NCI-H2029 (cell line): Measurements from ENCODE around the gene LUC7L2.
"Not testable (repeated sequence)": the region's sequence is repeated elsewhere in the genome, so short reads cannot be mapped to it uniquely, and the experiment has no call there.

Experiments
- DNase-seq: peaks from one replicate; lab custom pipeline; 2025; lab: John Stamatoyannopoulos, UW

LUC7L2 gene

DNA sequence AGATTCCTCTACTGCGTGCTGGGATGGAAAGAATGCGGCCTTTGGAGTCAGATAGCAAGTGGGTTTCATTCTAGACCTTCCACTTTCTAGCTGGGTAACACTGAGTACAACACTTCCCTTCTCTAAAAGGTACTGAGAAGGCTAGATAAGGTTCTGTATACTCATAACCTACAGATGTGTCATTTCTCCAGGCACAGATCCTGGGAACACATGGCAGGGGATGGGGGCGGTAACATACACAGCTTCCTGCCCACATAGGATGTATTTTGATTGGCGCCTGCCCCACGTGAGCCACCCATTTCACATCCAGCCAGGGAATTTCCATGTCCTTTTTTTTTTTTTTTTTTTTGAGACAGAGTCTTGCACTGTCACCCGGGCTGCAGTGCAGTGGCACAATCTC, 91.9 kb downstream of the LUC7L2 start:
- no peak for DNase-seq

DNA sequence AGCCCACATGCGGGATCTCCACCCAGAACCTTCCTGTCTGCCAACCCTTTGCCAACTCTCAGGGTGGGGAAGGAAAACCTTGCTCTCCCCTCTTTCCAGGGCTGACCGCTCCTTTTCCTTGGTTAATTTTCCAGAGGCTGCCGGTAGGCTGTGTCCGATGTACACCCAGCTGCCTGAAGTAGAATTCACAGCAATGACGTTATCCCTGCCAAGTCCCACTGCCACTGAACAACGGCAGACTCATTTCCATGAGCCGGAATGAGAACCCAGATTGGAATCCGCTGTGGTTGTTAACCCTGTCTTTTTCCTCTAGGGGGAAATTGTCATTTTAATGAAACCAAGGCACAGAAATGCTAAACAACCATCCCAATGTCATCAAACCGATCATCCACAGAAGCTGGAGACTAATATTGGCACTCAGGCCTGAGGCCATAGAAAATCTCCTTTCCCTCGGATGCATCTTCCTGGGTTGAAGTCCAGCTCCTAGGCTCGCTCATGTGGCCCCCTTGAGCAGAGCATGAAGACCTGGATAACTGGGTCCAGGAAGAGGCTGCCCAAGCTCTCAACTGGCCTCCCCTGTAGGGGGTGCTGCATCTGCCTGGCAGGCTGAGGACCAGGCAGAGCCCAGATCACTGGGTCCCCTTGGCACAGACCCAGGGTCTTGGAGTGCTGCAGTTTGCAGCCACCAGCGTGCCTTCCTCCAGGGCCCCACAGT, 93.4 kb downstream of the LUC7L2 start:
- DNase-seq = no peak

DNA sequence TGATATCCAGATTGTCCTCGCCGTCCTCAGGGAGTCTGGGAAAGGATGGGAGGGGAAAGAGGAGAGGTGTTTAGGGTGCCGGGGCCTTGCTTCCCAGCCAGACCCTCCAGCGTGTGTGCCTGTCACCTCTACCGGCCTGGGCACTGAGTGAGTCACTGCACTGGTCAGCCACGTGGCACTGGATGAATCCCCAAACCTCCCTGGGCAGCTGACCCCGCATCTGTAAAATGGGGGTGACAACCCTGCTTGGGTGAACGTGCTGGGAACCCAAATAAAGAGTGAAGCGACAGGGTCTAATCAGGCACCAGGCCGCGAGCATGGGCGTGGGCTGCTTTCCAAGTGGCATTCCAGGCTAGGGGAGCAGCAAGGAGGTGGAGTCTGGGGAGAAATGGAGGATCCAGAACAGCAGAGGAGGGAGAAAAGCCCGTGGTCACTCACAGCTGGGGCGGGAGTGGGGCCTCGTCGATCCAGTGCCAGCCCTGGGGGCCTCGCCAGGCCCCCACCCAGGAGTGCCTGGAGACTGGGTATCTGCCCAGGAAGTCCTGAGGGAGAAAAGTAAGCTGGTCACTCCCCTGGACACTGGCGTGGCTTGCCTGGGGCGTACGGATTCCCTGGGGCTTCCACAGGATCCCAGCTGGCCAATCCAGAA, 94.1 kb downstream of the LUC7L2 start:
- DNase-seq = no peak

DNA sequence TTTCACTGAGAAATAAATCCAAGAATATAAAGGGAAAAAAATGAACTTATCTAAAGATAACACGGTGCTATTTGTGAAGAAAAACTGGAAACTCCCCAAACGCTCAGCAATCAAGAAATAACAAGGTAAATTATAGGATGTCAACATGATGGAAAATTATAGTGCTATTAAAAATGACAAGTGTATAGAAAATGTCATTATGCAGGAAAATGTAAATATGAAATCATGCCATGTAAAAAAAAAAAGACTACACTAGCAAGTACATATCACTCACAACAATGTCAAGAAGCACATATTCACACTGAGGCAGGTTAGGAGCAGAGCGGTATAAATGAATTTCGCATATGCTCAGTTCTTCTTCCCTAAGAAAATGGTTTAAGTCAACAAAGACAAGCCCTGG, 96.1 kb downstream of the LUC7L2 start:
- no peak for DNase-seq

DNA sequence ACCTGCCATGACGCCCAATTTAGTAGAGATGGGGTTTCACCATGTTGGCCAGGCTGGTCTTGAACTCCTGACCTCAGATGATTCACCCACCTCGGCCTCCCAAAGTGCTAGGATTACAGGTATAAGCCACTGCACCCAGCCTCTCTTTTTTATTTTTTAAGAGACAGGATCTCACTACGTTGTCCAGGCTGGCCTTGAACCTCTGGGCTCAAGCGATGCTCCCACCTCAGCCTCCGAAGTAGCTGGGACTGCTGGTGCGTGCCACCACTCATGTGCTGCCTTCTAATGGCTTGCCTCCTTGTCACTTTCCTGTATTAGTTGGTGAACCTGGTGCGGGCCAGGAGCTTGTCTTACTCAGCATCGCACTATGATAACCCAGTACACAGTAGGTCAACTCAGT, 96.8 kb downstream of the LUC7L2 start:
- no peak for DNase-seq

DNA sequence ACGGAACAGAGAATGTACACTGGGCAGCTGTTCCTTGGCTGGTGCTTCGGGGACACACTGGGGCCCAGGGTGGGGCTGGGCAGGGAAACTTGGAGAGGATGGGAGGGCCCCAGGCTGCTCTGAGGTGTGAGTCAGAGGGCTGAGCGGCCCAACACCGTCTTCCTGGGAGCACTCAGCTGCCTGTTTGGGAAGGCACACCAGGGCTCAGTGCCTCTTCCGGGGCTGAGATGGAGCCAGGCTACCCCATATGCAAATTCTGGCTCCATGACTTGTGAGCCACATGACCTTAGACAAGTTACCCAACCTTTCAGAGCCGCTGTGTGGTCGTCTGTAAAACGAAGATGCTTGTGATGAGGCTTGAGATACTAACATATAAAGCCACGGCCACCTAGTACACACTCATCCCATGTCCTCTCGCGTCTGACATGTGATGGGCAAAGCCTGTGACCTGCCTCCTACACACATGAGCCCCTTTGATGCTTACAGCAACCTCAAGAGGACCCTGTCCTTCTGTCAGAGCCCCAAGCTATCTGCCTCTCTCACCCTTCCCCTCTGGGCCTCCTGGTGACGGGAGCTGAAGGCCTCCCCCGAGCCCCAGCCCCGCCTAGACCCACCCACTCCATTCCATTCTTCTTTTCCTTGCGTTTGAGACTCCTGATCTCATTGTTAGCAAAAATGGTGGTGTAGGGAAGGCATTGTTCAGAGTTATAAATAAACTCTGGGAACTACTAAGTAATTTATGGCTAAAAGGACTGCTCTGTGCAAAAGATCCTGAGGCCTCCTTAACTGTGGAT, 97.7 kb downstream of the LUC7L2 start:
- no peak for DNase-seq

DNA sequence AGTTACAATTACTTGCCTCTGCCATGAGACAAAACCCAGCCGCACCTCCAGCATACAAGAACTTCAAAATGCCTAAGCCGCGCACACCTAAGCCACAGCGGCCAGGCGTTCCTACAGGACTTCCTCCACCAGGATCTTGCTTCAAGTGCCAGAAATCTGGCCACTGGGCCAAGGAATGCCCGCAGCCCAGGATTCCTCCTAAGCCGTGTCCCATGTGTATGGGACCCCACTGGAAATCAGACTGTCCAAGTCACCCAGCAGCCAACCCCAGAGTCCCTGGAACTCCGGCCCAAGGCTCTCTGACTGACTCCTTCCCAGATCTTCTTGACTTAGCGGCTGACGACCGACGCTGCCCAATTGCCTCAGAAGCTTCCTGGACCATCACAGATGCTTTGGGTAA, 103.7 kb downstream of the LUC7L2 start:
- not testable (repeated sequence) for DNase-seq

DNA sequence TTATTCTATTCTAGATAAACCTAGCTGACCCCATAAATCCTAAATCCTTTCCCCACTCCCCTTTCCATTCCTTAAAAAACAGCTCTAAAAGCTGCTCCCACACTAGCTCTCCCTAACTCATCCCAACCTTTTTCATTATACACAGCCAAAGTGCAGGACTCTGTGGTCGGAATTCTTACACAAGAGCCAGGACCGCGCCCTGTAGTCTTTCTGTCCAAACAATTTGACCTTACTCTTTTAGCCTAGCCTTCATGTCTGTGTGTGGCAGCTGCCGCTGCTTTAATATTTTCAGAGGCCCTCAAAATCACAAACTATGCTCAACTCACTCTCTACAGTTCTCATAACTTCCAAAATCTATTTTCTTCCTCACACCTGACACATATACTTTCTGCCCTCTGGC, 104.8 kb downstream of the LUC7L2 start:
- not testable (repeated sequence) for DNase-seq

DNA sequence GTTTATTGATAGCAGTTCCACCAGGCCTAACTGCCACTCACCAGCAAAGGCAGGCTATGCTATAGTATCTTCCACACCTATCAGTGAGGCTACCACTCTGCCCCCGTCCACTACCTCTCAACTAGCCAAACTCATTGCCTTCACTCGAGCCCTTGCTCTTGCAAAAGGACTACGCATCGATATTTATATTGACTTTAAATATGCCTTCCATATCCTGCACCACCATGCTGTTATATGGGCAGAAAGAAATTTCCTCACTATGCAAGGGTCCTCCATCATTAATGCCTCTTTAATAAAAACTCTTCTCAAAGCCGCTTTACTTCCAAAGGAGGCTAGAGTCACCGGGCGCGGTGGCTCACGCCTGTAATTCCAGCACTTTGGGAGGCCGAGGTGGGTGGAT, 105.4 kb downstream of the LUC7L2 start:
- not testable (repeated sequence) for DNase-seq

DNA sequence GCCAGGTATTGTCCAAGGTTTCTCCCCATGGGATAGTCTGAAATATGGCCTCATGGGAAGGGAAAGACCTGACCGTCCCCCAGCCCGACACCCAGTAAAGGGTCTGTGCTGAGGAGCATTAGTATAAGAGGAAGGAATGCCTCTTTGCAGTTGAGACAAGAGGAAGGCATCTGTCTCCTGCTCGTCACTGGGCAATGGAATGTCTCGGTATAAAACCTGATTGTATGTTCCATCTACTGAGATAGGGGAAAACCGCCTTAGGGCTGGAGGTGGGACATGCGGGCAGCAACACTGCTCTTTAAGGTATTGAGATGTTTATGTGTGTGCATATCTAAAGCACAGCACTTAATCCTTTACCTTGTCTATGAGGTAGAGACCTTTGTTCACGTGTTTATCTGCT, 108.0 kb downstream of the LUC7L2 start:
- DNase-seq = not testable (repeated sequence)

DNA sequence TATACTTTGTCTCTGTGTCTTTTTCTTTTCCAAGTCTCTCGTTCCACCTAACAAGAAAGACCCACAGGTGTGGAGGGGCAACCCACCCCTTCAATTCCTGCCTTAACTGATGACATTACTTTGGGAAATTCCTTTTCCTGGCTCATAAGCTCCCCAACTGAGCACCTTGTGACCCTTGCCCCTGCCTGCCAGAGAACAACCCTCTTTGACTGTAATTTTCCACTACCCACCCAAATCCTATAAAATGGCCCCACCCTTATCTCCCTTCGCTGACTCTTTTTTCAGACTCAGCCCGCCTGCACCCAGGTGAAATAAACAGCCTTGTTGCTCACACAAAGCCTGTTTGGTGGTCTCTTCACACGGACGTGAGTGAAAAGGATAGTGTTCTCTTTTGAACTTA, 108.6 kb downstream of the LUC7L2 start:
- not testable (repeated sequence) for DNase-seq

DNA sequence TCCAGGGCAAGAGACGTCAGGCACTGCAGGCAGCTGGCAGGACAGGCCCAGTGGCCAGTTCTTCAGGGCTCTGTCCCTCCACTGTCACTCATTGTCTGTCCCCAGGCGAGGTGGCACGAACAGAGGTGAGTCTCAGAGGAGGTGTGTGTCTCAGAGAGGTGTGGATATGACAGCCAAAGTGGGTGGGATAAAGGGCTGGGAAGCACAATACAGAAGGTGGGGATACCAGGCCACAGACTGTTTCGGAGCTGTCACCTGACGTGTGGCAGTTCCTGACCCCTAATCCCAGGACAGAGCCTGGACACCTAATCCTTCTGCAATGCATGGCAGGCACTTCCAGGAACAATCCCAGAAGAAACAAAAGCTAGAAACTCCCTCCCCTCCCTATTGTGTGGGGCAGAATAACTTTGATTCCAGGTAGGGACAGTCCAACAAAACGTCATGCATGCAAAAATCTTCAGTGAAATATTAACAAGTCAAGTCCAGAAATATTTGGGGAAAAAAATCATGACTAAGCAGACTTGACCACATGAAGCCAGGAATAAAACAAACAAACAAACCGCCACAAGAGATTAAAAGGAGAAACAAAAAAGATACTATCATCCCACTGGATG, 112.2 kb downstream of the LUC7L2 start:
- DNase-seq = no peak
